Measurements from ENCODE around the gene SDK2. TPM values are rescaled to one million over a fixed set of nuclear protein-coding genes. Genes with fewer than 3 reads are reported as not detected.

Gene SDK2
- total RNA-seq, 2 experiments from 2014 or later, result 1.4 to 1.6 TPM

DNA sequence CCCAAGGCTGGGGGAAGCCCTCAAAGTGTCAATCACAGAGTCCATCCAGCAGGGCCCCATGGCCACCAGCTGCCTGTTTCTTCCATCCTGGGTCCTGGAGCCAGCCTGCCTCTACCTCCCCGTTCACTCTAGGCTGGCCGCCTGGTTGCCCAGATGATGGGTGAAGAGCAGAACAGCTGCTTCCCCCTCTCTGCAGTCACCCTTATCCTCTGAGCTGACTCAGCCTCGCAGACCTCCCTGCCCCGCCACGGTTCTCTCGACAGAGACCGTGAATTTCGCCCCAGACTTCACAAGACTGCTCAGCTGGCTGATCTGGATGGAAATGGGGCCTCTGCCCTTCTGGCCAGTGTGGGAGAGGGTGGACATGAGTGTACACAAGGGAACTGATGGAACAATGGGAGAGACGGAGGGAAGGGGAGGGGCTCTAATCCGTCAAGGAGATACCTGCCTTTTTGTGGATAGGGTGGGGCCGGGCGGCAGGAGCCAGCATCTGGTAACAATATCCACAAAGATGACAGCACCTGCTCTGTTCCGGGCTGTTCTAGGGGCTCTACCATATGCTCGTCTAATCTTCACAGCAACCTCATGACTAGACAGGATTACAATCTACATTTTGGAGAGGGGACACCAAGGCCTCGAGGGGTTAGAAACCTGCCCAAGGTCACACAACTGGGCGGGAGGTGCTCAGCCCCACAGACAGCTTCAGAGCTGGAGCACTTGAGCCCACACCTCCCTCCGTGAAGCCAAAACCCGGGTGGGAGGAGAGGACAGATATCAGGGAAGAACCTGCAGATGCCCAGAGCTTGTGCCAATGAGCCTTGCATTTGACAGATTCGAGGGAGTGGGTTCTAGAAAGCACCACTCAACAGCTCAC lies 136.0 kb downstream of the SDK2 start:
- Mint-ChIP-seq H3K36me3 (peaks cover 5% of the 10 kb centered on the region), H3K9me3 (no peaks in the 10 kb centered on the region), H3K27me3 (no peaks in the 10 kb centered on the region), H3K4me3 (no peak overlapping the region), H3K27ac (no peak overlapping the region), H3K4me1 (peaks cover 2% of the 10 kb centered on the region)
- no peak for DNase-seq

DNA sequence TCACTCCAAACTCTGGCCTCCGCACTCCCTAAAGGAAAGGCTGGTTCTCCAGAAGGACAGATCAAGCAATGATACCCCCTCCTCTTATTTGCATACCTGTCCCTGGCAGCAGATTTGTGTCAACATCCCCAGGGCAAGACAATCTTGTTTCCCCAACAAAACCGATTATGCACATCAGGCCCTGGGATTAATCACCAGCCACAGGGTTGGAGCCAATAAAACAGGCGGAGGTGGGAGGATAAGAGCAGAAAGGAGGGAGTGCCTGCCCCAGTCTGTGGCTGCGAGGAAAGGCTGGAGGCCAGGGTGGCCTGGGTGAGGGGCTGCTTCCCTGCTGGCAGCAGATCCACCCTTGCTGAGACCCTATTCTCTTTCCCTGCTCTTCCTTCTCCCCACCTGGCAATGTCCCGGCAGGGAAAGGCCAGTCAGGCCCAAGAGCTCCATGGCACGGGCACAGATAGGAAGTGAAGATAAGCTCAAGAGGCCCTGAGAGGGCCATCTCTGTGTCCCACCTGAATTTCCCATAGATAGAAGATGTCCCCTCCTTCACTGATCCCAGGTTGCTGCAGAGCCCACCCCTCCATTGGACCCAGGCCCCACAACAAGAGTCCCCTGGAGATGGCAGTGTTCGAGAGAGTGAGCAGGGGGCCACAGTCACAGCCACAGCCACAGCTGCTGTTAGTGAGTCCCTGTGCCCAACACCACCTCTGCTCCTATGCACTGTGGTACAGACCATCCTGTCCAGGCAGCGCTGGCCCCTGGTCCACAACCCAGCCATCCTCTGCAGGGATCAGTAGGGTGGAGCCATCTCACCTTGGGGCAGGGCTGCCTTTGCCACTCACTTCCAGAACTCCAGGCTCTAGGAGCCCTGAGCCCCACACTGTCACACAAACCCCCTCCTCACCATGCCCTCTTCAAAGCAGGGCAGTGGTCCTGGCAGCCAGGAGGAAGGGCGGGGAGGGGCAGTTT lies 137.5 kb downstream of the SDK2 start:
- Mint-ChIP-seq H3K36me3 (peaks cover 5% of the 10 kb centered on the region), H3K4me3 (no peak overlapping the region), H3K27ac (no peak overlapping the region), H3K9me3 (no peaks in the 10 kb centered on the region), H3K27me3 (no peaks in the 10 kb centered on the region), H3K4me1 (no peaks in the 10 kb centered on the region)
- DNase-seq, result no peak

DNA sequence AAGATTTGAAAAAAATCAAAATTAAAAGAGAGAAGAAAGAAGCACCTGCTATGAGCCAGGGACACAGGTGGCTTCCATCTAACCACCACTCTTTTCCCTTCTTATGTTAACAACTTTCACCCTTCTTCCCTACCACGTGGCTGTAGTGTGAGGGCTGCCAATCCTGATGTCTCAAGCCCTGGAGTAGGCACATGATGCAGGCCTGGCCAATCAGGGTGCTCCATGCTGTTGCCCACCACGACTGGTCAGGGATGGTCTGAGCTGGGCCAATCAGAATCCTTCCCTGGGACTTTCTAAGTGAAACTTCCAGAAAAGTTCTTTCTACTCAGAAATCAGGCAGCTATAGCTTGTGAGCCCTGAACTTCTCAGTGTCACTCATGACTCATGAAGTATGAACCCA lies 140.7 kb downstream of the SDK2 start:
- Mint-ChIP-seq H3K4me1 (no peaks in the 10 kb centered on the region), H3K36me3 (peaks cover 5% of the 10 kb centered on the region), H3K27me3 (no peaks in the 10 kb centered on the region), H3K4me3 (no peak overlapping the region), H3K27ac (no peak overlapping the region), H3K9me3 (no peaks in the 10 kb centered on the region)
- DNase-seq, result no peak

DNA sequence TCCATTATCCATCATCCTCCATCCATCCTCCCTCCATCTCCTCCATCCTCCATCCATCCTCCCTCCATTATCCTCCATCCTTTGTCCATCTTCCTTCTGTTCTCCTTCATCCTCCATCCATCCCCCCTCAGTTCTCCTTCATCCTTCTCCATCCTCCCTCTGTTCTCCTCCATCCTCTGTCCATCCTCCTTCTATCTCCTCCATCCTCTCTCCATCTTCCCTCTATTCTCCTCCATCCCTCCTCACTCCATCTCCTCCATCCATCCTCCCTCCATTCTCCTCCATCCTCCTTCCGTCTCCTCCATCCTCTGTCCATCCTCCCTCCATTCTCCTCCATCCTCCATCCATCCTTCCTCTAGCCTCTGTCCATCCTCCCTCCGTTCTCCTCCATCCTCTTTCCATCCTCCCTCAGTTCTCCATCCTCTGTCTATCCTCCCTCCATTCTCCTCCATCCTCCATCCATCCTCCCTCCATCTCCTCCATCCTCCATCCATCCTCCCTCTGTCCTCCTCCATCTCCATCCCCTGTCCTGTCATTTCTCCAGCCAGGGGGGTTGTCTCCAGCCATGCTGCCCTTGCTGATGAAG lies 143.7 kb downstream of the SDK2 start:
- H3K27ac Mint-ChIP-seq, result no peak overlapping the region
- H3K36me3 Mint-ChIP-seq, result peaks cover 3% of the 10 kb centered on the region
- no peaks in the 10 kb centered on the region for H3K9me3 Mint-ChIP-seq
- no peak for DNase-seq
- no peaks in the 10 kb centered on the region for H3K27me3 Mint-ChIP-seq
- no peak overlapping the region for H3K4me3 Mint-ChIP-seq
- H3K4me1 Mint-ChIP-seq, result no peaks in the 10 kb centered on the region

DNA sequence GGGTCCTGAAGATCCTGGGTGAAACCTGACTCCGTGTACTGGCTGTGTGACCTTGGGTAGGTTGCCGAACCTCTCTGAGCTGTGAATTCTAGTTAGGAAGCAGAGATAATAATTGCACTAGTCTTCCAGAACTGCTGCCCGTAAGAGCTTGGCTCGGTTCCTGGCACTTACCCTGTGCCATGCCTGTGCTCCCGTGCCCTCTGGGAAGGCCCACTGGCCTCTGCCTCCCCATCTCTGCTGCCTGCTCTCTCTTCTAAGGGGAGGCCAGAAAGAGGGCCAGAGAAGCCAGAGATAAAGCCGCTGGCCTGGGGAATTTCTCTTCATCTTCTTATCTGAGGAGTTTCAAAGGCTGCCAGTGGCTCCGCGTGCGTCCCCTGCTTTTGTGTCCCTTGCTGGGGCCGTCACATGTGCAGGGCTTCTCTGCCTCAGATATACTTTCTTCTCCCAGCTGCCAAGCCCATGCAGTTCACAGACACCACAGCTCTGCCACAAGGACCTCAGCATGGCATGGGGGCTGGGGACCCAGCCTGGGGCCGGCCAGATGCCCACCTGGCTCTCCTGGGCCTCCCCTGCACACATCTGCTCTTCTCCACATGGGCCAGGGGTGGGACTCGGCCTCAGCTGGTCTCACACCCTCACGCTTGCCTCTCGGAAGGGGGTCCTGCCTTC lies 145.2 kb downstream of the SDK2 start:
- Mint-ChIP-seq H3K27ac (no peak overlapping the region), H3K36me3 (peaks cover 2% of the 10 kb centered on the region), H3K27me3 (no peaks in the 10 kb centered on the region), H3K9me3 (no peaks in the 10 kb centered on the region), H3K4me3 (no peak overlapping the region), H3K4me1 (no peaks in the 10 kb centered on the region)
- DNase-seq, result no peak

DNA sequence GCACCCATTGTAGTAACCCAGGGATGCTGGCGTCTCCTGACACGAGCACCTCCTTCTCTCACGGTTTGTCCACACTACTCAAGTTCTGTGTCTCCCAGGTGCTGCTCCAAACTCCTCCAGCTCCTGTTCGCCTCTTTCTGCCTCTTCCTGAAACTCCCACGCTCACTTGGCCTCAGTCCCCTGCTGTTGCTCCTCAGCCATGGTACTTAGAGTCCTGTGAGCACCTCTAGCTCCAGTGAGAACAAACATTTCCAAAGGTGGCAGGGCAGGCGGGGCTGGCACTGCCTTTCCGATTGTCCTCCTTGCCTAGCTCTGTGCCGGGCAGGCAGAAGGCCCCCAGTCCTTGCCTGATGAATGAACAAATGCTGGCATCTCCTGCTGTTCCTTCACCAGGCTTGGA lies 146.1 kb downstream of the SDK2 start:
- Mint-ChIP-seq H3K4me3 (no peak overlapping the region), H3K27ac (no peak overlapping the region), H3K9me3 (no peaks in the 10 kb centered on the region), H3K4me1 (no peaks in the 10 kb centered on the region), H3K36me3 (no peaks in the 10 kb centered on the region), H3K27me3 (no peaks in the 10 kb centered on the region)
- DNase-seq, result no peak

DNA sequence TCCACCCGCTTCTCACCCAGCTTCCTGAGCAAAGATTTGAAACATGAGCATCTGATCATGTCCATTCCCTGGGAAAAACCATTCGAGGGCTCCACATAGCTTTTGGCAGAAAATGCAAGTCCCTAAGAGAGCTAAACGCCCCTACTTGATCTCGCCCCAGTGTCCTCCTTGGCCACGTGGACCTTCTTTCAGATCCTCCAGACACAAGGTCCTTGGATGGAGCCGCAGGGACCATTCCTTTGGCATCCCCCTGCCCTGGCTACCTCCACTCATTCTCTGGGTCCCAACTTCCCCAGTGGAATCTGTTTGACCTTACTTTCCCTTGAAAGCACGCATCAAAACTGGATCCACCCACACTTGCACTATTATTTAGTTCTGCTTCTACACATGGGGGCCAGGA lies 146.5 kb downstream of the SDK2 start:
- Mint-ChIP-seq H3K27ac (no peak overlapping the region), H3K9me3 (no peaks in the 10 kb centered on the region), H3K4me1 (no peaks in the 10 kb centered on the region), H3K27me3 (no peaks in the 10 kb centered on the region), H3K4me3 (no peak overlapping the region), H3K36me3 (no peaks in the 10 kb centered on the region)
- DNase-seq, result no peak

GRCh38 chr17:73496232-73496631 lies 148.0 kb downstream of the SDK2 start:
- Mint-ChIP-seq H3K4me3 (no peak overlapping the region), H3K9me3 (no peaks in the 10 kb centered on the region), H3K4me1 (no peaks in the 10 kb centered on the region), H3K27ac (no peak overlapping the region), H3K27me3 (no peaks in the 10 kb centered on the region), H3K36me3 (no peaks in the 10 kb centered on the region)
- DNase-seq, result no peak

- H3K27ac Mint-ChIP-seq, result no peak overlapping the region
- H3K4me1 Mint-ChIP-seq, result no peaks in the 10 kb centered on the region
- no peak overlapping the region for H3K4me3 Mint-ChIP-seq
- no peaks in the 10 kb centered on the region for H3K36me3 Mint-ChIP-seq
- no peaks in the 10 kb centered on the region for H3K9me3 Mint-ChIP-seq
- H3K27me3 Mint-ChIP-seq, result no peaks in the 10 kb centered on the region
- no peak for DNase-seq
Observed at GRCh38 chr17:73495641-73496040, 148.6 kb downstream of the SDK2 start.

DNA sequence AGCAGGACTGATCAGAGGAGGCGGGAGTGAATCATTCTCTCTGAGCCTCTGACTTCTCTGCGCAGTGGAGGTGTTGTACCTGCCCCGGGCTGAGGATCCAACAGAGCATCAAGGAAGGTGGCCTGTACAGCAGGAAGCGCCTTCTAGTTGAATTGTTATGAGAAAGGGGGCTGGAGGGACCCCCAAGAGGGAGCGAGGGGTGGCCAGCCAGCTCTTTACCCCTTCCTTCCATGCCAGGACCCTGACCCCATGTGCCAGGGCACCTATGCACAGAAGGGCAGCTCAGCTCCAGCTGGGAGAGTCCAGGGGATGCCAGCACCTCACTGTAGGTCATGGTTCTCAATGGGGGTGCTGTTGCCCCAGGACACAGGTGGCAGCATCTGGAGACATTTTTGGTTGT lies 149.3 kb downstream of the SDK2 start:
- DNase-seq, result no peak
- Mint-ChIP-seq H3K27me3 (no peaks in the 10 kb centered on the region), H3K9me3 (no peaks in the 10 kb centered on the region), H3K36me3 (no peaks in the 10 kb centered on the region), H3K4me3 (no peak overlapping the region), H3K4me1 (no peaks in the 10 kb centered on the region), H3K27ac (no peak overlapping the region)

DNA sequence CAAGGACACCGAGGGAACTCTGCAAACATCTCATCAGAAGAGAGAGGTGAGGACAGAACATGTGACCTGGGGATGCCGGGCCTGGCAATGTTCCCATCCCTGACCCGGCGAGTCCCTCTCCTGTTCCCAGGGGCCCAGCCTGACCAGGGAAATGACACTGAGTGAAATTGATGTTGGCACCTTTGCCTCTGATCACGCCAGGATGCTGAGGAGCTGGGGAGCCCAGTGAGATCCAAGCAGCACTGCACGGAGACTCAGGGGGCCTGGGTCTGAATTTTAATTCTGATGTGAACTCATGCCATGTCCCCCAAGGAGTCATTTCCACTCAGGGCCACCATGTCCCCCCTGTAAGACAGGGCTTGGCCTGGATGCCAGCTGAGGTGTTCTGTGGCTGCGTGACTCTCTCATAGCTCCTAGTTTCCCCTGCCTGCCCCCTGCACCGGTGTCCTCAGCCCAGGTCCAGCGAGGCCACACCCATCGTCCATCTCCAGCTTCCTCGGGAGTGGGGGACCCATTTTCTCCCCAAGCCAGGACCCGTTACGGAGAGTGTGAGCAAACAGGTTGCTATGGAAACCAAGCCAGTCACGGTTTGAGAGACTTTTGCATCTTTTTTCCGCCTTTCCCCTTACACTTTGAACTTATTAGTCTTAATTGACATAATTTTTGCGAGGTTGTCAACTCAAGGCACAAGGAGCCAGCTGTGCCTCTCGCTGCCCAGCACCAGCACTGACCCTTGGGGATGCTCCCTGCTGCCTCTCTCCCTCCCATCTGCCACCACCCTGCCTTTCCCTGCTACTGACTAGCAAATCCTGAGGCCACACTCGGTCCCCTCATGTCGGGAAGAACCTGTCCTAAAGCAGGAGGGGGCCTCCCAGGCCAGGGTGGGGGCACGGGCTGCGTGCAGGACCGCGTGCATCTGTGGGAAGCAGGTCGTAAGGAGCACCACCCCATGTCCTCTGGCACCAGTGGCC lies 150.0 kb downstream of the SDK2 start:
- H3K4me3 Mint-ChIP-seq, result no peak overlapping the region
- H3K27ac Mint-ChIP-seq, result no peak overlapping the region
- no peaks in the 10 kb centered on the region for H3K27me3 Mint-ChIP-seq
- no peaks in the 10 kb centered on the region for H3K36me3 Mint-ChIP-seq
- DNase-seq, result no peak
- H3K9me3 Mint-ChIP-seq, result no peaks in the 10 kb centered on the region
- no peaks in the 10 kb centered on the region for H3K4me1 Mint-ChIP-seq

- DNase-seq, result no peak
- Mint-ChIP-seq H3K4me3 (no peak overlapping the region), H3K27ac (no peak overlapping the region), H3K4me1 (no peaks in the 10 kb centered on the region), H3K9me3 (no peaks in the 10 kb centered on the region), H3K36me3 (no peaks in the 10 kb centered on the region), H3K27me3 (no peaks in the 10 kb centered on the region)
Observed at GRCh38 chr17:73492821-73493814, 151.1 kb downstream of the SDK2 start.

Measured in activated naive CD8-positive, alpha-beta T cell treated with anti-CD3 and anti-CD28 coated beads for 36 hours (primary cell).